Endothelial cell of umbilical vein (primary cell): ENCODE data around the gene ITSN2. TPM values are rescaled to one million over a fixed set of nuclear protein-coding genes. Genes with fewer than 3 reads are reported as not detected.

Experiments used
- BruUV-seq: library from RNA; stranded (reverse); fragments of 400-500 nt; replicated peaks from 2 replicates; lab custom pipeline; 2021; lab: Mats Ljungman, UMichigan
- CTCF ChIA-PET: fragments of 300-600, 350-600 bp; sonication (Branson Sonifier 250); formaldehyde crosslinking; loops from one replicate; lab custom pipeline; 2021; ENCODE audit warnings: antibody characterized with exemption, inconsistent platforms; lab: Charles Lee
- POLR2A ChIA-PET: fragments of 300-600, 350-600 bp; sonication (Branson Sonifier 250); formaldehyde crosslinking; loops from one replicate; lab custom pipeline; 2021; ENCODE audit warnings: antibody characterized with exemption, inconsistent platforms; lab: Charles Lee
- DNase-seq: peaks from one replicate; pipeline ENCODE4 v3.0.0-alpha.2; 2011; ENCODE audit warnings: low read depth, low spot score
- FAIRE-seq: peaks from 2 replicates; lab custom pipeline; 2011; peaks lifted over from hg19 to GRCh38; lab: Jason Lieb, UNC
- H2AFZ ChIP-seq: 2 replicates; pipeline ENCODE4 v1.6.0; 2012; ENCODE audit warnings: low read depth, low read length, control low read depth, inconsistent platforms
- H3K27ac ChIP-seq: 2 replicates; pipeline ENCODE4 v1.5.1; 2011; ENCODE audit warnings: low read depth, mild to moderate bottlenecking, control low read depth, low read length, moderate library complexity; ENCODE audit not compliant: insufficient read depth
- H3K27me3 ChIP-seq, 2 experiments: 2 replicates each; pipeline versions ENCODE4 v1.6.0 to v1.6.1; 2011; ENCODE audit warnings: low read length in 2 of 2, mixed read lengths in 1 of 2; ENCODE audit not compliant: control insufficient read depth in 2 of 2, insufficient read depth in 2 of 2
- H3K36me3 ChIP-seq, 2 experiments: 2 replicates in 1 of 2; 3 replicates in 1 of 2; pipeline ENCODE4 v1.5.1; 2011; ENCODE audit warnings: low read length in 2 of 2, mild to moderate bottlenecking in 1 of 2, moderate library complexity in 1 of 2; ENCODE audit not compliant: control insufficient read depth in 2 of 2, insufficient read depth in 2 of 2; ENCODE audit errors: extremely low read depth in 1 of 2
- H3K4me1 ChIP-seq: 3 replicates; pipeline ENCODE4 v1.5.1; 2011; ENCODE audit warnings: mild to moderate bottlenecking, low read length; ENCODE audit not compliant: control insufficient read depth, insufficient read depth; ENCODE audit errors: extremely low read depth
- H3K4me2 ChIP-seq: 2 replicates; pipeline ENCODE4 v1.6.1; 2011; ENCODE audit warnings: low read length, control low read depth, mixed read lengths; ENCODE audit not compliant: insufficient read depth
- H3K4me3 ChIP-seq, 3 experiments: fragments of 200-600 bp in 1 of 3; sonication (generic), shearing (Covaris generic) in 1 of 3; replicated peaks in 1 of 3; 2 replicates each; pipeline ENCODE4 v1.5.1; 2011 to 2016; ENCODE audit warnings: control low read depth in 3 of 3, low read length in 3 of 3, mild to moderate bottlenecking in 2 of 3, inconsistent platforms in 1 of 3, low read depth in 1 of 3, moderate library complexity in 1 of 3; ENCODE audit not compliant: insufficient read depth in 1 of 3
- H3K79me2 ChIP-seq: 2 replicates; pipeline ENCODE4 v1.6.0; 2012; ENCODE audit warnings: low read length, inconsistent platforms; ENCODE audit not compliant: control insufficient read depth, insufficient read depth
- H3K9ac ChIP-seq: replicated peaks from 2 replicates; pipeline ENCODE3; 2011; ENCODE audit warnings: low read length, control low read depth; ENCODE audit not compliant: insufficient read depth; ENCODE audit errors: extremely low read depth
- H3K9me1 ChIP-seq: replicated peaks from 3 replicates; pipeline ENCODE4 v1.6.0; 2011; ENCODE audit warnings: mild to moderate bottlenecking, low read length; ENCODE audit not compliant: control insufficient read depth, insufficient read depth; ENCODE audit errors: extremely low read depth
- H3K9me3 ChIP-seq: replicated peaks from 2 replicates; pipeline ENCODE4 v1.5.1; 2012; ENCODE audit warnings: low read length, inconsistent platforms; ENCODE audit not compliant: control insufficient read depth, insufficient read depth
- H4K20me1 ChIP-seq: replicated peaks from 2 replicates; pipeline ENCODE3; 2011; ENCODE audit warnings: mild to moderate bottlenecking, low read length; ENCODE audit not compliant: control insufficient read depth, insufficient read depth; ENCODE audit errors: extremely low read depth
- CTCF ChIP-seq, 2 donors: IDR thresholded peaks; 1 replicate in 1 of 2; 2 replicates in 1 of 2; pipeline ENCODE4 v1.5.1; 2011; ENCODE audit warnings: low read length in 2 of 2, mild to moderate bottlenecking in 2 of 2, moderate library complexity in 2 of 2, control low read depth in 1 of 2, inconsistent platforms in 1 of 2, low read depth in 1 of 2; ENCODE audit not compliant: insufficient read depth in 1 of 2; ENCODE audit errors: extremely low read depth in 1 of 2
- EZH2 ChIP-seq: IDR thresholded peaks from 2 replicates; pipeline ENCODE4 v1.6.1; 2012; ENCODE audit warnings: borderline replicate concordance, low read depth, mild to moderate bottlenecking, moderate library complexity, low read length, inconsistent platforms; ENCODE audit not compliant: severe bottlenecking
- FOS ChIP-seq: IDR thresholded peaks from 2 replicates; pipeline ENCODE4 v1.6.1; 2011; ENCODE audit warnings: mild to moderate bottlenecking, low read length, moderate library complexity, borderline replicate concordance; ENCODE audit not compliant: insufficient read depth
- GATA2 ChIP-seq: IDR thresholded peaks from 2 replicates; pipeline ENCODE4 v1.7.0; 2011; ENCODE audit warnings: low read depth, mild to moderate bottlenecking, moderate library complexity, mixed read lengths, low read length; ENCODE audit not compliant: insufficient read length, insufficient read depth
- JUN ChIP-seq: IDR thresholded peaks from 2 replicates; pipeline ENCODE4 v1.6.1; 2011; ENCODE audit warnings: borderline replicate concordance, low read depth; ENCODE audit not compliant: insufficient read length, insufficient read depth
- MAX ChIP-seq: IDR thresholded peaks from 2 replicates; pipeline ENCODE4 v1.6.1; 2011; ENCODE audit not compliant: insufficient read depth, insufficient read length
- MYC ChIP-seq: IDR thresholded peaks from one replicate; pipeline ENCODE4 v1.6.1; 2011; ENCODE audit warnings: mild to moderate bottlenecking, low read depth, low read length
- POLR2A ChIP-seq: IDR thresholded peaks from 2 replicates; pipeline ENCODE4 v1.6.1; 2012; ENCODE audit warnings: low read depth, mild to moderate bottlenecking, control low read depth, low read length
- POLR2AphosphoS5 ChIP-seq: IDR thresholded peaks from 2 replicates; pipeline ENCODE4 v1.6.1; 2012; ENCODE audit warnings: low read depth, mild to moderate bottlenecking, control low read depth, low read length, moderate library complexity; ENCODE audit not compliant: insufficient read depth
- dilution Hi-C: fragments of 300-500 bp; cut with MboI; formaldehyde crosslinking; loops from one replicate; pipeline ENCODE4 v1.15.0; 2019; ENCODE audit warnings: low sequenced_read_pairs; ENCODE audit not compliant: extremely low pct_ligation_motif_present
- intact Hi-C: fragments of 100-400 bp; cut with micrococcal nuclease; formaldehyde crosslinking; loops from one replicate; pipeline ENCODE4 v1.10.0; 2022
- polyA plus RNA-seq, 4 experiments: library from polyadenylated mRNA; depleted of rRNA in 3 of 4; stranded (reverse) in 3 of 4; unstranded in 1 of 4; fragments of >200 nt; gene quantifications; 2 replicates each; pipeline versions ENCODE4 v1.2.1 to v1.2.3, GENCODE V29; 2011 to 2012; ENCODE audit warnings: missing spikeins in 1 of 4
- total RNA-seq: library from RNA; stranded (reverse); gene quantifications from 2 replicates; pipeline ENCODE4 v1.2.3, GENCODE V29; 2021

The ITSN2 gene
- total and polyA plus RNA-seq, 2 donors (not counting 3 experiments of a cell fraction or from before 2014, with no cell fraction given), result 30.5 to 56.8 TPM

GRCh38 chr2:24214880-24215279, 145.5 kb downstream of the ITSN2 start:
- Histone ChIP-seq H4K20me1 (no peaks in the 10 kb centered on the region), H3K4me3 (no peak overlapping the region), H3K36me3 (peaks cover 6 to 20% of the 10 kb centered on the region in 2 experiments), H3K27ac (no peak overlapping the region), H3K9me1 (no peaks in the 10 kb centered on the region), H3K4me1 (no peaks in the 10 kb centered on the region), H3K9ac (no peak overlapping the region), H2AFZ (no peak overlapping the region), H3K27me3 (no peaks in the 10 kb centered on the region), H3K4me2 (no peak overlapping the region), H3K79me2 (no peaks in the 10 kb centered on the region), H3K9me3 (no peaks in the 10 kb centered on the region)
- no peak for DNase-seq
- BruUV-seq, result no TSS peak
- intact Hi-C loops (no loop called here), dilution Hi-C loops (no loop called here)
- CTCF ChIA-PET, result interaction anchor here (1.0 kb wide), 1 partner anchor 390 kb away, joined by 3 read pairs; no protein-coding TSS in a partner anchor
- FAIRE-seq, result no peak
- TF ChIP-seq JUN (no peak), EZH2 (no peak), GATA2 (no peak), CTCF (IDR thresholded peaks at IDR 0.05; ENCODE audit: extremely low read depth in 1 of 2, insufficient read depth in 1 of 2, low read depth in 1 of 2, low read length in 2 of 2) (no peak), MAX (no peak), FOS (no peak), MYC (no peak), POLR2A (no peak), POLR2AphosphoS5 (no peak)
- POLR2A ChIA-PET, result no interaction called here
